IPS DF 6.9 (cell line): ENCODE results near the gene TRIM45.

Experiments used
- DNase-seq: peaks from one replicate; pipeline ENCODE4 v3.0.0-alpha.2; 2013; ENCODE audit warnings: low read depth, low spot score
- H3K27ac ChIP-seq: one replicate; pipeline ENCODE4 v1.5.1; 2013; ENCODE audit warnings: low read length, control low read depth
- H3K27me3 ChIP-seq: 2 replicates; pipeline ENCODE4 v1.6.1; 2013; ENCODE audit warnings: mild to moderate bottlenecking, low read length; ENCODE audit not compliant: control insufficient read depth, insufficient read depth
- H3K36me3 ChIP-seq: 2 replicates; pipeline ENCODE4 v1.6.1; 2013; ENCODE audit warnings: low read length; ENCODE audit not compliant: control insufficient read depth, insufficient read depth
- H3K4me1 ChIP-seq: 2 replicates; pipeline ENCODE4 v1.6.1; 2013; ENCODE audit warnings: low read length; ENCODE audit not compliant: control insufficient read depth, insufficient read depth
- H3K4me3 ChIP-seq: 2 replicates; pipeline ENCODE4 v1.5.1; 2013; ENCODE audit warnings: mild to moderate bottlenecking, low read length
- H3K9me3 ChIP-seq: 2 replicates; pipeline ENCODE4 v1.6.1; 2013; ENCODE audit warnings: low read length, inconsistent platforms; ENCODE audit not compliant: control insufficient read depth, insufficient read depth
- WGBS: extraction: QIAGEN DNeasy Blood & Tissue Kit; methylation state at CpG from one replicate; pipeline ENCODE4 v1.1.7; 2013; ENCODE audit warnings: mixed read lengths, missing lambda C conversion rate; ENCODE audit not compliant: insufficient read length, insufficient coverage; 5-methylcytosine and 5-hydroxymethylcytosine counted together

The TRIM45 gene

DNA sequence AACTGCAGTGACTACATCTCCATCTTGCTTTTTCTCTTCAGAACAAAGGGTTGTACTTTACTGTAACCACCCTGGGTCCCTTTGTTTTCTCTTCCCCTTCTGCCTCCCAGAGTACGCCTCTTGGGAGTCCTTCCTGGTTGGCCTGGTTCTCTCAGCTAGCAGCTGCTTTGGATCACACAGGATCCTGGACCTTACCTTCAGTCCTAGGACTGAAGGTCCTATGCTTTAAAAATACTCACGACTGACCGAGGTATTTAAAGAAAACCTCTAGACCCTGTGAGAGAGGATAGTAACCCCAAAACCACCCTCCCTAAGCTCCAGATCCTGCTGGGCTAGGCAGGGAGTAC, 4.8 kb downstream of the TRIM45 start:
- no peak overlapping the region for H3K27ac ChIP-seq
- H3K36me3 ChIP-seq = peaks cover 13% of the 10 kb centered on the region; the same call in 1 of the 2 replicates
- no peak overlapping the region for H3K4me3 ChIP-seq
- peaks cover 6% of the 10 kb centered on the region for H3K4me1 ChIP-seq
- DNase-seq = no peak
- no CpG with 5 or more reads among the region's 3 CpGs for WGBS
- no peaks in the 10 kb centered on the region for H3K27me3 ChIP-seq
- no peaks in the 10 kb centered on the region for H3K9me3 ChIP-seq

GRCh38 chr1:117116090-117116783, 5.3 kb downstream of the TRIM45 start:
- no peak for DNase-seq
- H3K9me3 ChIP-seq = no peaks in the 10 kb centered on the region
- H3K4me1 ChIP-seq = peaks cover 6% of the 10 kb centered on the region
- no peak overlapping the region for H3K4me3 ChIP-seq
- H3K27me3 ChIP-seq = no peaks in the 10 kb centered on the region
- H3K27ac ChIP-seq = no peak overlapping the region
- peaks cover 13% of the 10 kb centered on the region; the same call in 1 of the 2 replicates for H3K36me3 ChIP-seq
- WGBS = no CpG with 5 or more reads among the region's 13 CpGs

GRCh38 chr1:117114877-117115276, 6.7 kb downstream of the TRIM45 start:
- Histone ChIP-seq H3K27me3 (no peaks in the 10 kb centered on the region), H3K27ac (no peak overlapping the region), H3K4me3 (no peak overlapping the region), H3K36me3 (peaks cover 13% of the 10 kb centered on the region; the same call in 1 of the 2 replicates), H3K4me1 (peaks cover 2% of the 10 kb centered on the region; the same call in 1 of the 2 replicates), H3K9me3 (no peaks in the 10 kb centered on the region)
- DNase-seq = no peak
- no CpG with 5 or more reads among the region's 2 CpGs for WGBS

- no CpG with 5 or more reads among the region's 11 CpGs for WGBS
- no peaks in the 10 kb centered on the region for H3K27me3 ChIP-seq
- H3K36me3 ChIP-seq = peaks cover 11% of the 10 kb centered on the region; the same call in 1 of the 2 replicates
These were observed 8.3 kb downstream of the TRIM45 start for GRCh38 chr1:117113199-117113598.

GRCh38 chr1:117112047-117112717, 9.4 kb downstream of the TRIM45 start:
- Histone ChIP-seq H3K36me3 (peaks cover 10% of the 10 kb centered on the region; the same call in 1 of the 2 replicates), H3K4me1 (peaks cover 2% of the 10 kb centered on the region; the same call in 1 of the 2 replicates), H3K27me3 (no peaks in the 10 kb centered on the region), H3K9me3 (no peaks in the 10 kb centered on the region), H3K4me3 (no peak overlapping the region), H3K27ac (no peak overlapping the region)
- DNase-seq = no peak
- WGBS = no CpG with 5 or more reads among the region's 7 CpGs

More at GRCh38 chr1:117113199-117113598, 8.3 kb downstream of the TRIM45 start:
- Histone ChIP-seq H3K4me1 (peaks cover 2% of the 10 kb centered on the region; the same call in 1 of the 2 replicates), H3K4me3 (no peak overlapping the region), H3K9me3 (no peaks in the 10 kb centered on the region), H3K27ac (no peak overlapping the region)
- DNase-seq = no peak

- WGBS = no CpG with 5 or more reads among the region's 2 CpGs
- Histone ChIP-seq H3K4me3 (no peak overlapping the region), H3K27ac (no peak overlapping the region), H3K27me3 (no peaks in the 10 kb centered on the region), H3K36me3 (peaks cover 10% of the 10 kb centered on the region; the same call in 1 of the 2 replicates), H3K9me3 (no peaks in the 10 kb centered on the region), H3K4me1 (peaks cover 2% of the 10 kb centered on the region; the same call in 1 of the 2 replicates)
- DNase-seq = no peak
These were observed 10.8 kb downstream of the TRIM45 start for GRCh38 chr1:117110774-117111173.

DNA sequence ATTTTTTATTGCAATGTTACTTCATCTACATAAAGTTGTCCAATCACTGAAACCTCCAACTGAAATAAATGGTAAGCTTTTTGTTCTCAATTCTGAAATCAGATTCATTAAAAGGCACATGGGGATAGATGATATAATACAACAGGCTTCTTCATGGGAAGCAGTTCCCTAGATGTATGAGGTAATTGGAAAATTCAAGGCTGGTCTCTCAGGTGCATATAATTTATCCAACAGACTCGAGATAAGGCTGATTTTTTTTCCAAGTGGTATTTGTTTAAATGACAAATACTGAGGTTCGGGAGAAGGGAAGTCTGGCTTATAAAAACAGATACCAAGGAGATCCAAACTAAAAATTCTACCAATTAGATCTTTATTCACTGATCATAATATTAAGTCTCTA, 14.2 kb downstream of the TRIM45 start:
- no peaks in the 10 kb centered on the region for H3K9me3 ChIP-seq
- no peak overlapping the region for H3K4me3 ChIP-seq
- no peaks in the 10 kb centered on the region for H3K27me3 ChIP-seq
- H3K4me1 ChIP-seq = peaks cover 2% of the 10 kb centered on the region; the same call in 1 of the 2 replicates
- DNase-seq = no peak
- peaks cover 5% of the 10 kb centered on the region; the same call in 1 of the 2 replicates for H3K36me3 ChIP-seq
- no CpG with 5 or more reads among the region's 2 CpGs for WGBS
- no peak overlapping the region for H3K27ac ChIP-seq

- Histone ChIP-seq H3K36me3 (peaks cover 5% of the 10 kb centered on the region; the same call in 1 of the 2 replicates), H3K9me3 (no peaks in the 10 kb centered on the region), H3K4me1 (no peaks in the 10 kb centered on the region), H3K27ac (no peak overlapping the region), H3K27me3 (no peaks in the 10 kb centered on the region), H3K4me3 (no peak overlapping the region)
- no CpG with 5 or more reads among the region's 2 CpGs for WGBS
- DNase-seq = no peak
These were observed 15.1 kb downstream of the TRIM45 start for GRCh38 chr1:117106478-117106877.

DNA sequence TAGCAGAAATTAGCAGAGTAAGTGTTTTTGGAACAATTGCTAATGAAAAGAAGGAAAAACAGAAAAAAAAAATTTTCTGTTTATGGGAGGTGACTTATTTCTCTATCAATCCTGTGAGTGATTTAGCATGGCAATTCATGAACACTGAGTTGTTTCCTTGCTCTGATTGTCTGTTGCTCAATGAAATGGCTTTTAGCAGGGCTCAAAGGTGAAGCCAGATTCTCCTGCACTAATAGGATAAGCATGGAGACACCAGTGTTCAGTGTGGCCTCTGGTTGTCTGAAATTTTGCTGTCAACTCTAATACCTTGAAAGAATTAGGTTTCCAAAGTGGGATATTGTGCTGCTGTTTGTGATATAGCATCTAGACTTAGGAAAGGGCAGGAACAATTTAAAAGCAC, 15.8 kb downstream of the TRIM45 start:
- Histone ChIP-seq H3K27ac (no peak overlapping the region), H3K4me3 (no peak overlapping the region), H3K9me3 (no peaks in the 10 kb centered on the region), H3K4me1 (no peaks in the 10 kb centered on the region), H3K27me3 (no peaks in the 10 kb centered on the region), H3K36me3 (peaks cover 5% of the 10 kb centered on the region; the same call in 1 of the 2 replicates)
- DNase-seq = no peak

- no CpG with 5 or more reads among the region's 3 CpGs for WGBS
- no peak overlapping the region for H3K27ac ChIP-seq
- DNase-seq = no peak
- H3K27me3 ChIP-seq = no peaks in the 10 kb centered on the region
- no peak overlapping the region for H3K4me3 ChIP-seq
- H3K9me3 ChIP-seq = no peaks in the 10 kb centered on the region
- peaks cover 10% of the 10 kb centered on the region; the same call in 1 of the 2 replicates for H3K36me3 ChIP-seq
- no peaks in the 10 kb centered on the region for H3K4me1 ChIP-seq
These were observed 16.6 kb downstream of the TRIM45 start for GRCh38 chr1:117104986-117105385.
